Measurements from ENCODE around the gene CORO7. TPM values are rescaled to one million over a fixed set of nuclear protein-coding genes. Genes with fewer than 3 reads are reported as not detected.

Gene CORO7
- total and polyA plus RNA-seq, 9 of the 15 experiments (the other 6 are each of a cell fraction or from before 2014, with no cell fraction given), result 0.45 to 77.2 (median 18.7) TPM

- Histone ChIP-seq H3K9me1 (ENCODE audit: control insufficient read depth, insufficient read depth, low read length) (no peaks in the 10 kb centered on the region), H3K4me1 (replicated peaks in 1 of 2; ENCODE audit: control insufficient read depth in 2 of 2, insufficient read depth in 2 of 2, low read length in 2 of 2) (peaks cover 3 to 69% of the 10 kb centered on the region in 2 experiments; a peak in 3 of 5 replicates), H3K27me3 (ENCODE audit: control insufficient read depth in 2 of 2, insufficient read depth in 2 of 2, low read length in 2 of 2) (no peaks in the 10 kb centered on the region), H3K27ac (ENCODE audit: extremely low read depth, low read depth, low read length) (no peak overlapping the region), H4K20me1 (replicated peaks; ENCODE audit: control insufficient read depth, insufficient read depth, low read length) (peaks cover 3% of the 10 kb centered on the region), H2AFZ (ENCODE audit: low read depth, low read length) (no peak overlapping the region), H3K36me3 (ENCODE audit: control insufficient read depth, insufficient read depth, low read length) (no peaks in the 10 kb centered on the region), H3K4me2 (ENCODE audit: insufficient read depth, low read length) (peak overlapping the region; percentile 59; the same call in 1 of the 2 replicates), H3K4me3 (peak overlapping the region; percentile 54), H3K9ac (ENCODE audit: insufficient read depth in 1 of 2, low read depth in 2 of 2, low read length in 2 of 2) (peak overlapping the region; percentile 47 to 90; a peak in 2 of 4 replicates), H3K79me2 (ENCODE audit: control insufficient read depth, insufficient read depth, low read length) (peaks cover 19% of the 10 kb centered on the region), H3K9me3 (replicated peaks; ENCODE audit: control insufficient read depth, insufficient read depth, low read depth, low read length) (no peaks in the 10 kb centered on the region)
- ATAC-seq (no peak), DNase-seq (ENCODE audit: extremely low read depth in 1 of 4, low spot score in 3 of 4) (no peak), FAIRE-seq (no peak)
- CTCF ChIA-PET (ENCODE audit: low intra/inter-chr PET ratio), result no interaction called here
- intact Hi-C loops (cut with micrococcal nuclease) (no loop called here), in situ Hi-C loops (cut with MboI) (no loop called here)
- 65% methylated on average over 8 of the region's 20 CpGs for WGBS (ENCODE audit: insufficient coverage, low coverage, missing lambda C conversion rate)
- TF ChIP-seq RBFOX2 (IDR thresholded peaks at IDR 0.05; ENCODE audit: low read depth, low read length) (peak; percentile 48), SPI1 (IDR thresholded peaks at IDR 0.05; ENCODE audit: borderline replicate concordance, low read depth, low read length) (no peak)
- BruUV-seq (replicated peaks), result TSS peak; percentile 55
- POLR2A ChIA-PET, result interaction anchor here (0.5 to 1.0 kb wide), 5 partner anchors 9 to 324 kb away, joined by 3 to 4 read pairs (median 3); no protein-coding TSS in a partner anchor
Observed at GRCh38 chr16:4316864-4317531, 99.4 kb downstream of the CORO7 start.

DNA sequence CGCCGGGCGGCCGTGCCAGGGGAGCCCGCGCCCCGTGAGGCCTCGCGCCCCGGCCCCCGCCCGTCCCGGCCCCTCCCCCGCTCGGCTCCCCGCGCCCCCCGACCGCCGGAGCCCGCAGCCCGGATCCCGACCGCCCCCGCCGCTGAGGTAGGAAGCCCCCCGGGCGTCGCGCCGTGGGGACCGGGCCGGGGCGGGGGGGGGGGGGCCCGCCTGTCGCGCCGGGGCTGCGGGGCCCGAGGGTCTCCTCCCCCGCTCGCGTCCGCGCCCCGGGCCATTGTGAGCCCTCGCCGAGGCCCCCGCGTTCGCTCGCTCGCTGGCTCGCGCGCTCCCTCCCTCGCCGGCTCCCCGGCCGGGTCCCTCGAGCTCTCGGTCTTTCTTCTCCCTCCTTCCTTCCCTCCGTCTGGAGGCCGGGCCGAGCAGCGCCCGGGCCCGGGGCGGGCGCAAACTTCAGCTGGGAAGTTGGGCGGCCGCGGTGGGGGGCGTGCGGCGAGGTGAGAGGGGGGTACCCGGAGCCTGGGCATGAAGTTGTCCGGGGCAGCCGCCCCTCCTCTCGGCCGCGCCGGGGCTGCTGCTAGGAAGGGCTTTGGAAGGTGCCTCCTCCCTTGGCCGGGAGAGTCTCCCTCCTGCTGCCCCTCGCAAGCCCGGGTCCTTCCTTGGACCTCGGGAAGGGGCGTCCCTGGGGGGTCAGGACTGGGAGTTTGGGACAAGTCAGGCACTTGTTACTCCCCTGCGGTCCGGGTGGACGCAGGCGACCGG, 100.1 kb downstream of the CORO7 start:
- no TSS peak for BruUV-seq (replicated peaks)
- peaks cover 3 to 63% of the 10 kb centered on the region in 2 experiments; a peak in 3 of 5 replicates for H3K4me1 ChIP-seq (replicated peaks in 1 of 2; ENCODE audit: control insufficient read depth in 2 of 2, insufficient read depth in 2 of 2, low read length in 2 of 2)
- H4K20me1 ChIP-seq (replicated peaks; ENCODE audit: control insufficient read depth, insufficient read depth, low read length), result peaks cover under 1% of the 10 kb centered on the region
- 0 out of 2 replicates have a peak overlapping the region, but pooled peaks have one; percentile 34 for H2AFZ ChIP-seq (ENCODE audit: low read depth, low read length)
- no peaks in the 10 kb centered on the region for H3K36me3 ChIP-seq (ENCODE audit: control insufficient read depth, insufficient read depth, low read length)
- DNase-seq (ENCODE audit: extremely low read depth in 1 of 4, low spot score in 3 of 4) (peak; percentile 59 to 69 (median 64)), ATAC-seq (peak; percentile 31), FAIRE-seq (no peak)
- H3K9ac ChIP-seq (ENCODE audit: insufficient read depth in 1 of 2, low read depth in 2 of 2, low read length in 2 of 2), result peak overlapping the region; percentile 47 to 90; a peak in 3 of 4 replicates
- intact Hi-C loops (cut with micrococcal nuclease) (no loop called here), in situ Hi-C loops (cut with MboI) (no loop called here)
- WGBS (ENCODE audit: insufficient coverage, low coverage, missing lambda C conversion rate), result 8% methylated on average over 26 of the region's 93 CpGs
- peak overlapping the region; percentile 54 for H3K4me3 ChIP-seq
- peaks cover 19% of the 10 kb centered on the region for H3K79me2 ChIP-seq (ENCODE audit: control insufficient read depth, insufficient read depth, low read length)
- ChIA-PET CTCF (ENCODE audit: low intra/inter-chr PET ratio) (no interaction called here), POLR2A (interaction anchor here (0.7 to 1.0 kb wide), 2 partner anchors 9 to 21 kb away, joined by 3 to 4 read pairs; no protein-coding TSS in a partner anchor)
- no peaks in the 10 kb centered on the region for H3K27me3 ChIP-seq (ENCODE audit: control insufficient read depth in 2 of 2, insufficient read depth in 2 of 2, low read length in 2 of 2)
- H3K27ac ChIP-seq (ENCODE audit: extremely low read depth, low read depth, low read length), result peak overlapping the region; percentile 51; the same call in 1 of the 3 replicates
- no peaks in the 10 kb centered on the region for H3K9me3 ChIP-seq (replicated peaks; ENCODE audit: control insufficient read depth, insufficient read depth, low read depth, low read length)
- peak overlapping the region; percentile 59 for H3K4me2 ChIP-seq (ENCODE audit: insufficient read depth, low read length)
- no peaks in the 10 kb centered on the region for H3K9me1 ChIP-seq (ENCODE audit: control insufficient read depth, insufficient read depth, low read length)
- TF ChIP-seq ZBTB2 (IDR thresholded peaks at IDR 0.05) (no peak), TFAP4 (CRISPR knock-in tag; IDR thresholded peaks at IDR 0.05; ENCODE audit: borderline replicate concordance) (peak; percentile 32; the same call in 1 of the 2 replicates), UBTF (IDR thresholded peaks at IDR 0.05; ENCODE audit: borderline replicate concordance in 1 of 2, low read depth in 2 of 2, low read length in 2 of 2) (peak; percentile 88 to 90; a peak in 3 of 4 replicates), CCNT2 (IDR thresholded peaks at IDR 0.05; ENCODE audit: borderline replicate concordance, extremely low read depth, insufficient read length, low read depth, low read length) (peak; percentile 36)

Data from K562 (cell line).